Endothelial cell of umbilical vein (primary cell): ENCODE measurements around the gene MGAM2. TPM values are rescaled to one million over a fixed set of nuclear protein-coding genes. Genes with fewer than 3 reads are reported as not detected.

ENCODE experiments used
- BruUV-seq: library from RNA; stranded (reverse); fragments of 400-500 nt; replicated peaks from 2 replicates; lab custom pipeline; 2021; lab: Mats Ljungman, UMichigan
- CTCF ChIA-PET: fragments of 300-600, 350-600 bp; sonication (Branson Sonifier 250); formaldehyde crosslinking; loops from one replicate; lab custom pipeline; 2021; ENCODE audit warnings: antibody characterized with exemption, inconsistent platforms; lab: Charles Lee
- POLR2A ChIA-PET: fragments of 300-600, 350-600 bp; sonication (Branson Sonifier 250); formaldehyde crosslinking; loops from one replicate; lab custom pipeline; 2021; ENCODE audit warnings: antibody characterized with exemption, inconsistent platforms; lab: Charles Lee
- DNase-seq: peaks from one replicate; pipeline ENCODE4 v3.0.0-alpha.2; 2011; ENCODE audit warnings: low read depth, low spot score
- FAIRE-seq: peaks from 2 replicates; lab custom pipeline; 2011; peaks lifted over from hg19 to GRCh38; lab: Jason Lieb, UNC
- H2AFZ ChIP-seq: 2 replicates; pipeline ENCODE4 v1.6.0; 2012; ENCODE audit warnings: low read depth, low read length, control low read depth, inconsistent platforms
- H3K27ac ChIP-seq: 2 replicates; pipeline ENCODE4 v1.5.1; 2011; ENCODE audit warnings: low read depth, mild to moderate bottlenecking, control low read depth, low read length, moderate library complexity; ENCODE audit not compliant: insufficient read depth
- H3K27me3 ChIP-seq, 2 experiments: 2 replicates each; pipeline versions ENCODE4 v1.6.0 to v1.6.1; 2011; ENCODE audit warnings: low read length in 2 of 2, mixed read lengths in 1 of 2; ENCODE audit not compliant: control insufficient read depth in 2 of 2, insufficient read depth in 2 of 2
- H3K36me3 ChIP-seq, 2 experiments: 2 replicates in 1 of 2; 3 replicates in 1 of 2; pipeline ENCODE4 v1.5.1; 2011; ENCODE audit warnings: low read length in 2 of 2, mild to moderate bottlenecking in 1 of 2, moderate library complexity in 1 of 2; ENCODE audit not compliant: control insufficient read depth in 2 of 2, insufficient read depth in 2 of 2; ENCODE audit errors: extremely low read depth in 1 of 2
- H3K4me1 ChIP-seq: 3 replicates; pipeline ENCODE4 v1.5.1; 2011; ENCODE audit warnings: mild to moderate bottlenecking, low read length; ENCODE audit not compliant: control insufficient read depth, insufficient read depth; ENCODE audit errors: extremely low read depth
- H3K4me2 ChIP-seq: 2 replicates; pipeline ENCODE4 v1.6.1; 2011; ENCODE audit warnings: low read length, control low read depth, mixed read lengths; ENCODE audit not compliant: insufficient read depth
- H3K4me3 ChIP-seq, 3 experiments: fragments of 200-600 bp in 1 of 3; sonication (generic), shearing (Covaris generic) in 1 of 3; replicated peaks in 1 of 3; 2 replicates each; pipeline ENCODE4 v1.5.1; 2011 to 2016; ENCODE audit warnings: control low read depth in 3 of 3, low read length in 3 of 3, mild to moderate bottlenecking in 2 of 3, inconsistent platforms in 1 of 3, low read depth in 1 of 3, moderate library complexity in 1 of 3; ENCODE audit not compliant: insufficient read depth in 1 of 3
- H3K79me2 ChIP-seq: 2 replicates; pipeline ENCODE4 v1.6.0; 2012; ENCODE audit warnings: low read length, inconsistent platforms; ENCODE audit not compliant: control insufficient read depth, insufficient read depth
- H3K9ac ChIP-seq: replicated peaks from 2 replicates; pipeline ENCODE3; 2011; ENCODE audit warnings: low read length, control low read depth; ENCODE audit not compliant: insufficient read depth; ENCODE audit errors: extremely low read depth
- H3K9me1 ChIP-seq: replicated peaks from 3 replicates; pipeline ENCODE4 v1.6.0; 2011; ENCODE audit warnings: mild to moderate bottlenecking, low read length; ENCODE audit not compliant: control insufficient read depth, insufficient read depth; ENCODE audit errors: extremely low read depth
- H3K9me3 ChIP-seq: replicated peaks from 2 replicates; pipeline ENCODE4 v1.5.1; 2012; ENCODE audit warnings: low read length, inconsistent platforms; ENCODE audit not compliant: control insufficient read depth, insufficient read depth
- H4K20me1 ChIP-seq: replicated peaks from 2 replicates; pipeline ENCODE3; 2011; ENCODE audit warnings: mild to moderate bottlenecking, low read length; ENCODE audit not compliant: control insufficient read depth, insufficient read depth; ENCODE audit errors: extremely low read depth
- EZH2 ChIP-seq: IDR thresholded peaks from 2 replicates; pipeline ENCODE4 v1.6.1; 2012; ENCODE audit warnings: borderline replicate concordance, low read depth, mild to moderate bottlenecking, moderate library complexity, low read length, inconsistent platforms; ENCODE audit not compliant: severe bottlenecking
- FOS ChIP-seq: IDR thresholded peaks from 2 replicates; pipeline ENCODE4 v1.6.1; 2011; ENCODE audit warnings: mild to moderate bottlenecking, low read length, moderate library complexity, borderline replicate concordance; ENCODE audit not compliant: insufficient read depth
- GATA2 ChIP-seq: IDR thresholded peaks from 2 replicates; pipeline ENCODE4 v1.7.0; 2011; ENCODE audit warnings: low read depth, mild to moderate bottlenecking, moderate library complexity, mixed read lengths, low read length; ENCODE audit not compliant: insufficient read length, insufficient read depth
- JUN ChIP-seq: IDR thresholded peaks from 2 replicates; pipeline ENCODE4 v1.6.1; 2011; ENCODE audit warnings: borderline replicate concordance, low read depth; ENCODE audit not compliant: insufficient read length, insufficient read depth
- MYC ChIP-seq: IDR thresholded peaks from one replicate; pipeline ENCODE4 v1.6.1; 2011; ENCODE audit warnings: mild to moderate bottlenecking, low read depth, low read length
- POLR2A ChIP-seq: IDR thresholded peaks from 2 replicates; pipeline ENCODE4 v1.6.1; 2012; ENCODE audit warnings: low read depth, mild to moderate bottlenecking, control low read depth, low read length
- POLR2AphosphoS5 ChIP-seq: IDR thresholded peaks from 2 replicates; pipeline ENCODE4 v1.6.1; 2012; ENCODE audit warnings: low read depth, mild to moderate bottlenecking, control low read depth, low read length, moderate library complexity; ENCODE audit not compliant: insufficient read depth
- dilution Hi-C: fragments of 300-500 bp; cut with MboI; formaldehyde crosslinking; loops from one replicate; pipeline ENCODE4 v1.15.0; 2019; ENCODE audit warnings: low sequenced_read_pairs; ENCODE audit not compliant: extremely low pct_ligation_motif_present
- intact Hi-C: fragments of 100-400 bp; cut with micrococcal nuclease; formaldehyde crosslinking; loops from one replicate; pipeline ENCODE4 v1.10.0; 2022
- polyA plus RNA-seq, 4 experiments: library from polyadenylated mRNA; depleted of rRNA in 3 of 4; stranded (reverse) in 3 of 4; unstranded in 1 of 4; fragments of >200 nt; gene quantifications; 2 replicates each; pipeline versions ENCODE4 v1.2.1 to v1.2.3, GENCODE V29; 2011 to 2012; ENCODE audit warnings: missing spikeins in 1 of 4
- total RNA-seq: library from RNA; stranded (reverse); gene quantifications from 2 replicates; pipeline ENCODE4 v1.2.3, GENCODE V29; 2021
- TF ChIP-seq, protein P1 (sequence below), 2 donors: IDR thresholded peaks; 1 replicate in 1 of 2; 2 replicates in 1 of 2; pipeline ENCODE4 v1.5.1; 2011; ENCODE audit warnings: low read length in 2 of 2, mild to moderate bottlenecking in 2 of 2, moderate library complexity in 2 of 2, control low read depth in 1 of 2, inconsistent platforms in 1 of 2, low read depth in 1 of 2; ENCODE audit not compliant: insufficient read depth in 1 of 2; ENCODE audit errors: extremely low read depth in 1 of 2
- TF ChIP-seq, protein P2 (sequence below): IDR thresholded peaks from 2 replicates; pipeline ENCODE4 v1.6.1; 2011; ENCODE audit not compliant: insufficient read depth, insufficient read length

MGAM2 gene
- total and polyA plus RNA-seq, 2 donors (not counting 3 experiments of a cell fraction or from before 2014, with no cell fraction given) = not detected

DNA sequence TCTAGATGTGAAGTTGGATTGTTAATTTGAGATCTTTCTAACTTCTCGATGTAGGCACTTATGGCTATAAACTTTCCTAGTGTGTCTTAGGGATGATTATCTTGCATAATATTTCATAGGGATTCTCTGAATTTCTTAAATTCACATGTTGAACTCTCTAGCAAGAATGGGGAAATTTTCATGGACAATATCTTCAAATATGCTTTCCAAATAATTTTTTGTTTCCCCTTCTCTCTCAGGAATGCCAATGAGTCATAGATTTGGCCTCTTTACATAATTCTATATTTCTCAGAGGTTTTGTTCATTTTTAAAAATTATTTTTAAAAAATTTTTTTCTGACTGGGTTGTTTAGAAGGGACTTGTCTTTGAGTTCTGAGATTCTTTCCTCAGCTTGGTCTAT lies 68.9 kb downstream of the MGAM2 start:
- no peaks in the 10 kb centered on the region for H3K4me1 ChIP-seq
- H2AFZ ChIP-seq = no peak overlapping the region
- dilution Hi-C loops (no loop called here), intact Hi-C loops (no loop called here)
- H3K9me3 ChIP-seq = peaks cover 3% of the 10 kb centered on the region
- no peak for DNase-seq
- no peaks in the 10 kb centered on the region for H3K27me3 ChIP-seq
- ChIA-PET POLR2A (no interaction called here), CTCF (no interaction called here)
- no peaks in the 10 kb centered on the region for H3K36me3 ChIP-seq
- no peak for TF ChIP-seq POLR2AphosphoS5
- no peaks in the 10 kb centered on the region for H3K9me1 ChIP-seq
- no peak overlapping the region for H3K9ac ChIP-seq
- H3K27ac ChIP-seq = no peak overlapping the region
- no peak overlapping the region for H3K4me3 ChIP-seq
- no peaks in the 10 kb centered on the region for H3K79me2 ChIP-seq
- no peak overlapping the region for H3K4me2 ChIP-seq
- FAIRE-seq = no peak
- no TSS peak for BruUV-seq
- no peaks in the 10 kb centered on the region for H4K20me1 ChIP-seq

DNA sequence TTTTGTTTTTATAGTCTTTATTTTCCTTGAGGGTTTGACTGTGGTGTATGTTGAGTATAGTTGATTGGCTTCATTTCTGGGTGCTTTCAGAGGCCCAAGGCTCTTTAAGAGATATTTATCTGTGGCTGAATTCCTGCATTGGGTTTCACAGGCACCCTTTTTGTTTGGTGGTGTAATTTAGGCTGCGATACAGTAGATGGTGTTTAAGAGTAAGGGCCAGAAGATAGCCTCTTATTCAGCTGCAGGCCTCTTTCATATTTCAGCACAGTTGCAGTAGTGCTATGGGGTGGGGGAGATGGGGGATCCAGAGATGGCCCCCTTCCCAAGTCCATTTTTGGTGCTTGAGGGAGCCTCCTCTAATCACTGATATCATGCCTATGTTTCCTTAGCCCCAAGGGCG lies 69.7 kb downstream of the MGAM2 start:
- no peaks in the 10 kb centered on the region for H3K36me3 ChIP-seq
- FAIRE-seq (no peak), DNase-seq (no peak)
- no peak overlapping the region for H3K9ac ChIP-seq
- no peaks in the 10 kb centered on the region for H4K20me1 ChIP-seq
- H3K9me1 ChIP-seq = no peaks in the 10 kb centered on the region
- BruUV-seq = no TSS peak
- peaks cover 3% of the 10 kb centered on the region for H3K9me3 ChIP-seq
- no peak overlapping the region for H3K4me2 ChIP-seq
- POLR2A ChIA-PET = no interaction called here
- dilution Hi-C loops = no loop called here
- CTCF ChIA-PET = no interaction called here
- no peak overlapping the region for H2AFZ ChIP-seq
- no peak overlapping the region for H3K27ac ChIP-seq
- no peaks in the 10 kb centered on the region for H3K27me3 ChIP-seq
- intact Hi-C loops = no loop called here
- no peaks in the 10 kb centered on the region for H3K79me2 ChIP-seq
- no peak for TF ChIP-seq POLR2AphosphoS5
- TF ChIP-seq, protein P1, sequence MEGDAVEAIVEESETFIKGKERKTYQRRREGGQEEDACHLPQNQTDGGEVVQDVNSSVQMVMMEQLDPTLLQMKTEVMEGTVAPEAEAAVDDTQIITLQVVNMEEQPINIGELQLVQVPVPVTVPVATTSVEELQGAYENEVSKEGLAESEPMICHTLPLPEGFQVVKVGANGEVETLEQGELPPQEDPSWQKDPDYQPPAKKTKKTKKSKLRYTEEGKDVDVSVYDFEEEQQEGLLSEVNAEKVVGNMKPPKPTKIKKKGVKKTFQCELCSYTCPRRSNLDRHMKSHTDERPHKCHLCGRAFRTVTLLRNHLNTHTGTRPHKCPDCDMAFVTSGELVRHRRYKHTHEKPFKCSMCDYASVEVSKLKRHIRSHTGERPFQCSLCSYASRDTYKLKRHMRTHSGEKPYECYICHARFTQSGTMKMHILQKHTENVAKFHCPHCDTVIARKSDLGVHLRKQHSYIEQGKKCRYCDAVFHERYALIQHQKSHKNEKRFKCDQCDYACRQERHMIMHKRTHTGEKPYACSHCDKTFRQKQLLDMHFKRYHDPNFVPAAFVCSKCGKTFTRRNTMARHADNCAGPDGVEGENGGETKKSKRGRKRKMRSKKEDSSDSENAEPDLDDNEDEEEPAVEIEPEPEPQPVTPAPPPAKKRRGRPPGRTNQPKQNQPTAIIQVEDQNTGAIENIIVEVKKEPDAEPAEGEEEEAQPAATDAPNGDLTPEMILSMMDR (IDR thresholded peaks at IDR 0.05; ENCODE audit: extremely low read depth in 1 of 2, insufficient read depth in 1 of 2, low read depth in 1 of 2, low read length in 2 of 2) = no peak
- TF ChIP-seq JUN = no peak
- no peak for TF ChIP-seq GATA2
- TF ChIP-seq, protein P2, sequence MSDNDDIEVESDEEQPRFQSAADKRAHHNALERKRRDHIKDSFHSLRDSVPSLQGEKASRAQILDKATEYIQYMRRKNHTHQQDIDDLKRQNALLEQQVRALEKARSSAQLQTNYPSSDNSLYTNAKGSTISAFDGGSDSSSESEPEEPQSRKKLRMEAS = no peak
- no peak for TF ChIP-seq EZH2
- TF ChIP-seq MYC = no peak
- TF ChIP-seq FOS = no peak
- TF ChIP-seq POLR2A = no peak
- H3K4me3 ChIP-seq = no peak overlapping the region
- no peaks in the 10 kb centered on the region for H3K4me1 ChIP-seq
